Neuronal stem cell (in vitro differentiated cells): Measurements from ENCODE around the gene SPRY2.

Source experiments
- DNase-seq: peaks from one replicate; pipeline ENCODE4 v3.0.0-alpha.2; 2013; ENCODE audit warnings: low spot score
- H2AFZ ChIP-seq: one replicate; pipeline ENCODE4 v1.6.1; 2013; ENCODE audit warnings: mild to moderate bottlenecking, low read length, inconsistent platforms
- H2AK5ac ChIP-seq: 2 replicates; pipeline ENCODE4 v1.6.1; 2013; ENCODE audit warnings: low read depth, mild to moderate bottlenecking, inconsistent platforms, low read length, moderate library complexity, mixed read lengths
- H2BK120ac ChIP-seq: 2 replicates; pipeline ENCODE4 v1.6.1; 2013; ENCODE audit warnings: low read depth, mild to moderate bottlenecking, inconsistent platforms, low read length, moderate library complexity, mixed read lengths
- H2BK12ac ChIP-seq: one replicate; pipeline ENCODE4 v1.6.1; 2013; ENCODE audit warnings: low read length, inconsistent platforms
- H2BK15ac ChIP-seq: 2 replicates; pipeline ENCODE4 v1.6.1; 2013; ENCODE audit warnings: mild to moderate bottlenecking, low read length, inconsistent platforms, mixed read lengths
- H2BK5ac ChIP-seq: one replicate; pipeline ENCODE4 v1.6.1; 2013; ENCODE audit warnings: inconsistent platforms, mild to moderate bottlenecking, low read length, moderate library complexity
- H3K14ac ChIP-seq: one replicate; pipeline ENCODE4 v1.6.1; 2013; ENCODE audit warnings: low read length, inconsistent platforms
- H3K18ac ChIP-seq: 2 replicates; pipeline ENCODE4 v1.6.1; 2013; ENCODE audit warnings: low read length, inconsistent platforms
- H3K23ac ChIP-seq: 2 replicates; pipeline ENCODE4 v1.6.1; 2013; ENCODE audit warnings: low read depth, mild to moderate bottlenecking, mixed read lengths, low read length, inconsistent platforms; ENCODE audit not compliant: poor library complexity
- H3K27ac ChIP-seq: replicated peaks from 3 replicates; pipeline ENCODE4 v1.5.1; 2013; ENCODE audit warnings: low read length, inconsistent platforms
- H3K27me3 ChIP-seq, 3 experiments: 2 replicates each; pipeline ENCODE4 v1.6.1; 2013; ENCODE audit warnings: low read length in 3 of 3, mild to moderate bottlenecking in 2 of 3, inconsistent platforms in 1 of 3, low read depth in 1 of 3, mixed read lengths in 1 of 3, moderate library complexity in 1 of 3; ENCODE audit not compliant: control insufficient read depth in 3 of 3, insufficient read depth in 3 of 3
- H3K36me3 ChIP-seq, 2 donors: replicated peaks in 1 of 2; 2 replicates each; pipeline ENCODE4 v1.6.1; 2013; ENCODE audit warnings: low read length in 2 of 2; ENCODE audit not compliant: control insufficient read depth in 2 of 2, insufficient read depth in 2 of 2
- H3K4ac ChIP-seq: 2 replicates; pipeline ENCODE4 v1.6.1; 2013; ENCODE audit warnings: inconsistent platforms, mild to moderate bottlenecking, low read length, moderate library complexity
- H3K4me1 ChIP-seq, 2 donors: 1 replicate in 1 of 2; 2 replicates in 1 of 2; pipeline ENCODE4 v1.6.1; 2013; ENCODE audit warnings: low read length in 2 of 2, low read depth in 1 of 2; ENCODE audit not compliant: control insufficient read depth in 2 of 2, insufficient read depth in 1 of 2
- H3K4me2 ChIP-seq: one replicate; pipeline ENCODE4 v1.6.1; 2013; ENCODE audit warnings: mild to moderate bottlenecking, low read length, inconsistent platforms; ENCODE audit not compliant: insufficient read depth, poor library complexity, severe bottlenecking
- H3K4me3 ChIP-seq, 2 donors: 2 replicates each; pipeline ENCODE4 v1.5.1; 2013; ENCODE audit warnings: low read length in 2 of 2, mild to moderate bottlenecking in 2 of 2, inconsistent platforms in 1 of 2, moderate library complexity in 1 of 2
- H3K79me1 ChIP-seq: one replicate; pipeline ENCODE4 v1.6.1; 2013; ENCODE audit warnings: low read depth, mild to moderate bottlenecking, inconsistent platforms, low read length, moderate library complexity
- H3K9ac ChIP-seq: one replicate; pipeline ENCODE4 v1.6.1; 2013; ENCODE audit warnings: mild to moderate bottlenecking, low read depth, low read length, inconsistent platforms; ENCODE audit not compliant: poor library complexity
- H3K9me3 ChIP-seq, 2 donors: replicated peaks in 1 of 2; 2 replicates each; pipeline versions ENCODE3 to v1.6.1; 2013; ENCODE audit warnings: low read length in 2 of 2, mild to moderate bottlenecking in 2 of 2, inconsistent platforms in 1 of 2, low read depth in 1 of 2, mixed read lengths in 1 of 2, moderate library complexity in 1 of 2; ENCODE audit not compliant: control insufficient read depth in 2 of 2, insufficient read depth in 1 of 2
- H4K8ac ChIP-seq: one replicate; pipeline ENCODE4 v1.6.1; 2013; ENCODE audit warnings: low read depth, mild to moderate bottlenecking, inconsistent platforms, low read length, moderate library complexity
- H4K91ac ChIP-seq: one replicate; pipeline ENCODE4 v1.6.1; 2013; ENCODE audit warnings: low read length, low read depth, mild to moderate bottlenecking, inconsistent platforms; ENCODE audit not compliant: poor library complexity
- WGBS, 2 donors: extraction: QIAGEN DNeasy Blood & Tissue Kit; methylation state at CpG; one replicate each; pipeline ENCODE4 v1.1.7; 2013; ENCODE audit warnings: missing lambda C conversion rate in 2 of 2, mixed read lengths in 1 of 2; ENCODE audit not compliant: insufficient read length in 2 of 2, insufficient replicate concordance in 1 of 2; ENCODE audit errors: extremely low coverage in 2 of 2; 5-methylcytosine and 5-hydroxymethylcytosine counted together

SPRY2 gene

GRCh38 chr13:80313668-80314256 is 27.2 kb downstream of the SPRY2 start:
- no peak overlapping the region for H3K4ac ChIP-seq
- no peaks in the 10 kb centered on the region for H3K79me1 ChIP-seq
- H3K27ac ChIP-seq, result no peak overlapping the region
- peaks cover 0 to 3% of the 10 kb centered on the region in 2 donors for H3K9me3 ChIP-seq
- no CpG with 5 or more reads among the region's 1 CpG for WGBS, 2 donors
- DNase-seq, result no peak
- H4K91ac ChIP-seq, result no peak overlapping the region
- peaks cover 0 to 4% of the 10 kb centered on the region in 2 donors for H3K4me1 ChIP-seq
- no peak overlapping the region for H4K8ac ChIP-seq
- H3K23ac ChIP-seq, result no peak overlapping the region
- H3K18ac ChIP-seq, result no peak overlapping the region
- H2BK5ac ChIP-seq, result no peak overlapping the region
- no peak overlapping the region for H3K9ac ChIP-seq
- no peak overlapping the region for H2BK12ac ChIP-seq
- no peak overlapping the region for H2BK15ac ChIP-seq
- H2AK5ac ChIP-seq, result no peak overlapping the region
- no peak overlapping the region for H2AFZ ChIP-seq
- H2BK120ac ChIP-seq, result no peak overlapping the region
- H3K27me3 ChIP-seq, result no peaks in the 10 kb centered on the region
- no peak overlapping the region for H3K4me2 ChIP-seq
- H3K4me3 ChIP-seq, result no peak overlapping the region
- H3K14ac ChIP-seq, result no peak overlapping the region
- no peaks in the 10 kb centered on the region for H3K36me3 ChIP-seq

GRCh38 chr13:80312967-80313366 is 28.0 kb downstream of the SPRY2 start:
- H2BK120ac ChIP-seq, result no peak overlapping the region
- H3K18ac ChIP-seq, result no peak overlapping the region
- no peak overlapping the region for H3K27ac ChIP-seq
- H3K79me1 ChIP-seq, result no peaks in the 10 kb centered on the region
- H2AFZ ChIP-seq, result no peak overlapping the region
- H3K9ac ChIP-seq, result no peak overlapping the region
- H4K8ac ChIP-seq, result no peak overlapping the region
- no peak for DNase-seq
- H3K36me3 ChIP-seq, result no peaks in the 10 kb centered on the region
- peaks cover 0 to 4% of the 10 kb centered on the region in 2 donors for H3K4me1 ChIP-seq
- no peak overlapping the region for H2AK5ac ChIP-seq
- H3K23ac ChIP-seq, result no peak overlapping the region
- no peak overlapping the region for H4K91ac ChIP-seq
- H3K4ac ChIP-seq, result no peak overlapping the region
- H2BK5ac ChIP-seq, result no peak overlapping the region
- WGBS, 2 donors, result no CpG with 5 or more reads among the region's 3 CpGs
- no peak overlapping the region for H3K4me2 ChIP-seq
- no peak overlapping the region for H2BK12ac ChIP-seq
- no peak overlapping the region for H2BK15ac ChIP-seq
- H3K4me3 ChIP-seq, result no peak overlapping the region
- no peaks in the 10 kb centered on the region for H3K27me3 ChIP-seq
- peaks cover 0 to 3% of the 10 kb centered on the region in 2 donors for H3K9me3 ChIP-seq
- no peak overlapping the region for H3K14ac ChIP-seq

GRCh38 chr13:80312012-80312704 is 28.8 kb downstream of the SPRY2 start:
- WGBS, 2 donors, result no CpG with 5 or more reads among the region's 5 CpGs

GRCh38 chr13:80309926-80310325 is 31.0 kb downstream of the SPRY2 start:
- WGBS, 2 donors, result no CpG with 5 or more reads among the region's 3 CpGs
- no peak overlapping the region for H2BK15ac ChIP-seq
- H2BK5ac ChIP-seq, result no peak overlapping the region
- no peak overlapping the region for H2BK120ac ChIP-seq
- H3K9me3 ChIP-seq, result no peaks in the 10 kb centered on the region
- H3K4me2 ChIP-seq, result no peak overlapping the region
- no peak overlapping the region for H3K4me3 ChIP-seq
- DNase-seq, result no peak
- H3K79me1 ChIP-seq, result no peaks in the 10 kb centered on the region
- H2AFZ ChIP-seq, result no peak overlapping the region
- no peak overlapping the region for H3K14ac ChIP-seq
- H3K27ac ChIP-seq, result no peak overlapping the region
- no peak overlapping the region for H4K91ac ChIP-seq
- no peak overlapping the region for H2BK12ac ChIP-seq
- no peak overlapping the region for H3K23ac ChIP-seq
- H3K4ac ChIP-seq, result no peak overlapping the region
- no peak overlapping the region for H3K9ac ChIP-seq
- no peak overlapping the region for H3K18ac ChIP-seq
- H2AK5ac ChIP-seq, result no peak overlapping the region
- H3K36me3 ChIP-seq, result no peaks in the 10 kb centered on the region
- no peaks in the 10 kb centered on the region for H3K27me3 ChIP-seq
- peaks cover 5 to 9% of the 10 kb centered on the region in 2 donors for H3K4me1 ChIP-seq
- no peak overlapping the region for H4K8ac ChIP-seq

More at GRCh38 chr13:80312012-80312704, 28.8 kb downstream of the SPRY2 start:
- no peak overlapping the region for H3K14ac ChIP-seq
- no peak overlapping the region for H3K9ac ChIP-seq
- no peak overlapping the region for H3K4me2 ChIP-seq
- H3K23ac ChIP-seq, result no peak overlapping the region
- H3K79me1 ChIP-seq, result no peaks in the 10 kb centered on the region
- no peak overlapping the region for H4K8ac ChIP-seq
- no peak overlapping the region for H2BK120ac ChIP-seq
- H3K27me3 ChIP-seq, result no peaks in the 10 kb centered on the region
- peaks cover 4 to 8% of the 10 kb centered on the region in 2 donors for H3K4me1 ChIP-seq
- H2BK12ac ChIP-seq, result no peak overlapping the region
- no peak overlapping the region for H3K18ac ChIP-seq
- H3K36me3 ChIP-seq, result no peaks in the 10 kb centered on the region
- H2AK5ac ChIP-seq, result no peak overlapping the region
- H3K4me3 ChIP-seq, result no peak overlapping the region
- no peak overlapping the region for H2AFZ ChIP-seq
- H3K9me3 ChIP-seq, result no peaks in the 10 kb centered on the region
- no peak overlapping the region for H2BK15ac ChIP-seq
- H3K4ac ChIP-seq, result no peak overlapping the region
- no peak for DNase-seq
- no peak overlapping the region for H4K91ac ChIP-seq
- H3K27ac ChIP-seq, result no peak overlapping the region
- H2BK5ac ChIP-seq, result no peak overlapping the region
